Lung (tissue), 12 donors: ENCODE data around the gene DIP2C. TPM values are rescaled to one million over a fixed set of nuclear protein-coding genes. Genes with fewer than 3 reads are reported as not detected.
A peak's percentile ranks its signal among the peaks of the same experiment; 100 is the strongest.

Experiments used
- ATAC-seq: fragments of 200-7000 bp; cut with Tn5 transposase; one replicate; pipeline ENCODE4 v1.9.1; 2020; ENCODE audit warnings: moderate number of reproducible peaks; ENCODE audit not compliant: insufficient read depth, low FRiP score
- DNase-seq, 3 donors: peaks; one replicate each; pipeline ENCODE4 v3.0.0-alpha.2; 2013 to 2017
- H3K27ac ChIP-seq, 2 donors: one replicate each; pipeline ENCODE4 v1.5.1; 2013; ENCODE audit warnings: mild to moderate bottlenecking in 2 of 2, moderate library complexity in 2 of 2, control low read depth in 1 of 2, inconsistent platforms in 1 of 2, low read depth in 1 of 2, low read length in 1 of 2
- H3K27me3 ChIP-seq, 3 donors: one replicate each; pipeline ENCODE4 v1.5.1; 2013; ENCODE audit warnings: low read length in 2 of 3; ENCODE audit not compliant: control insufficient read depth in 3 of 3, insufficient read depth in 3 of 3
- H3K36me3 ChIP-seq, 4 donors: one replicate each; pipeline ENCODE4 v1.5.1; 2013; ENCODE audit warnings: low read length in 4 of 4, mild to moderate bottlenecking in 1 of 4, moderate library complexity in 1 of 4; ENCODE audit not compliant: control insufficient read depth in 4 of 4, insufficient read depth in 4 of 4
- H3K4me1 ChIP-seq, 5 donors: one replicate each; pipeline ENCODE4 v1.5.1; 2013; ENCODE audit warnings: low read length in 5 of 5, mild to moderate bottlenecking in 2 of 5, moderate library complexity in 1 of 5; ENCODE audit not compliant: control insufficient read depth in 5 of 5, insufficient read depth in 5 of 5
- H3K4me3 ChIP-seq: one replicate; pipeline ENCODE4 v1.5.1; 2013; ENCODE audit warnings: mild to moderate bottlenecking, control low read depth, moderate library complexity
- H3K9ac ChIP-seq, 2 donors: one replicate each; pipeline ENCODE4 v1.5.1; 2013; ENCODE audit warnings: low read length in 2 of 2, control low read depth in 1 of 2; ENCODE audit not compliant: insufficient read depth in 1 of 2
- H3K9me3 ChIP-seq, 4 donors: one replicate each; pipeline ENCODE4 v1.5.1; 2013; ENCODE audit warnings: low read length in 3 of 4, mild to moderate bottlenecking in 1 of 4, moderate library complexity in 1 of 4; ENCODE audit not compliant: control insufficient read depth in 4 of 4, insufficient read depth in 3 of 4
- WGBS, 2 donors: extraction: QIAGEN DNeasy Blood & Tissue Kit; methylation state at CpG; one replicate each; pipeline ENCODE4 v1.1.7; 2013; 5-methylcytosine and 5-hydroxymethylcytosine counted together
- polyA plus RNA-seq, 2 donors: library from polyadenylated mRNA; stranded (reverse); fragments of 200-250 nt; gene quantifications; one replicate each; pipeline ENCODE4 v1.2.1, GENCODE V29; 2013
- total RNA-seq, 2 donors: library from RNA; depleted of rRNA in 1 of 2; stranded (reverse); fragments of >200 nt in 1 of 2; gene quantifications; one replicate each; pipeline ENCODE4 v1.2.1, GENCODE V29; 2014 to 2021
- TF ChIP-seq, protein P1 (sequence below): IDR thresholded peaks from 2 replicates; pipeline ENCODE4 v1.5.1; 2012; ENCODE audit warnings: mild to moderate bottlenecking; ENCODE audit errors: control extremely low read depth, extremely low read depth
- donor health status: control.
- donor health status: control.
- donor health status: Bipolar disorder and iron deficiency.
- donor health status: healthy.
- donor health status: DM: yes; HTN: yes; CAD: no.

DIP2C gene
- total and polyA plus RNA-seq, 4 donors, result 3.6 to 20.0 (median 9.5) TPM

GRCh38 chr10:652233-652632, 37.2 kb downstream of the DIP2C start:
- H3K27ac ChIP-seq, result no peak overlapping the region
- no peak overlapping the region for H3K4me3 ChIP-seq
- no peaks in the 10 kb centered on the region for H3K9me3 ChIP-seq
- WGBS, 2 donors, result 95 to 98% methylated on average over 15 of the region's 15 CpGs
- DNase-seq (no peak), ATAC-seq (no peak)
- H3K9ac ChIP-seq, result no peak overlapping the region
- TF ChIP-seq, protein P1, sequence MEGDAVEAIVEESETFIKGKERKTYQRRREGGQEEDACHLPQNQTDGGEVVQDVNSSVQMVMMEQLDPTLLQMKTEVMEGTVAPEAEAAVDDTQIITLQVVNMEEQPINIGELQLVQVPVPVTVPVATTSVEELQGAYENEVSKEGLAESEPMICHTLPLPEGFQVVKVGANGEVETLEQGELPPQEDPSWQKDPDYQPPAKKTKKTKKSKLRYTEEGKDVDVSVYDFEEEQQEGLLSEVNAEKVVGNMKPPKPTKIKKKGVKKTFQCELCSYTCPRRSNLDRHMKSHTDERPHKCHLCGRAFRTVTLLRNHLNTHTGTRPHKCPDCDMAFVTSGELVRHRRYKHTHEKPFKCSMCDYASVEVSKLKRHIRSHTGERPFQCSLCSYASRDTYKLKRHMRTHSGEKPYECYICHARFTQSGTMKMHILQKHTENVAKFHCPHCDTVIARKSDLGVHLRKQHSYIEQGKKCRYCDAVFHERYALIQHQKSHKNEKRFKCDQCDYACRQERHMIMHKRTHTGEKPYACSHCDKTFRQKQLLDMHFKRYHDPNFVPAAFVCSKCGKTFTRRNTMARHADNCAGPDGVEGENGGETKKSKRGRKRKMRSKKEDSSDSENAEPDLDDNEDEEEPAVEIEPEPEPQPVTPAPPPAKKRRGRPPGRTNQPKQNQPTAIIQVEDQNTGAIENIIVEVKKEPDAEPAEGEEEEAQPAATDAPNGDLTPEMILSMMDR, result no peak
- H3K4me1 ChIP-seq, result peaks cover 0 to 27% (median 19%) of the 10 kb centered on the region in 5 donors
- H3K36me3 ChIP-seq, result no peaks in the 10 kb centered on the region
- no peaks in the 10 kb centered on the region for H3K27me3 ChIP-seq

DNA sequence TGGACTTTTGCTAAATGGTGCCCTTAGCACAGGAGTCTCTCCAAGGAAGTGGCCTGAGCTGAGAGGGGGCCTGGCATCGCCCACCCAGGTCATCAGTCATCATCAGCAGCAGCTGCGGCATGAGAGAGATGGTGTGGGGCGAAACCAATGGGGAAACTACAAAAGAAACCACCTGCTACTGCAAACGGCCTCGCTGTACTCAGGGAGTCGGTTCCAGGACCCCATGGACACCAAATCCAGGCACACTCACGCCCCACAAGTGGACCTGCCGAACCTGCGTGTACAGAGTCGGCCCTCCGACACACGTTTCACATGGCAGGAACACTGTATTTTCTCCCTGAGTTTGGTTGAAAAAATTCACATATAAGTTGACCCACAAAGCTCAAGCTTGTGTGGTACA, 37.8 kb downstream of the DIP2C start:
- Histone ChIP-seq H3K27ac (no peak overlapping the region), H3K27me3 (no peaks in the 10 kb centered on the region), H3K9ac (no peak overlapping the region), H3K36me3 (no peaks in the 10 kb centered on the region), H3K9me3 (no peaks in the 10 kb centered on the region), H3K4me3 (no peak overlapping the region), H3K4me1 (peaks cover 0 to 27% (median 19%) of the 10 kb centered on the region in 5 donors)
- 94 to 95% methylated on average over 12 of the region's 12 CpGs for WGBS, 2 donors
- ATAC-seq (no peak), DNase-seq (no peak)
- TF ChIP-seq, protein P1, result no peak

- DNase-seq (no peak), ATAC-seq (no peak)
- no peaks in the 10 kb centered on the region for H3K27me3 ChIP-seq
- peaks cover 0 to 27% (median 19%) of the 10 kb centered on the region in 5 donors for H3K4me1 ChIP-seq
- H3K27ac ChIP-seq, result peak overlapping the region in 1 of 2 donors; percentile 30
- 85 to 90% methylated on average over 20 of the region's 20 CpGs for WGBS, 2 donors
- H3K4me3 ChIP-seq, result no peak overlapping the region
- no peak overlapping the region for H3K9ac ChIP-seq
- H3K9me3 ChIP-seq, result peaks cover 0 to 2% (median 0%) of the 10 kb centered on the region in 4 donors
- no peaks in the 10 kb centered on the region for H3K36me3 ChIP-seq
- TF ChIP-seq, protein P1, result no peak
Measured at GRCh38 chr10:650886-651615, 38.4 kb downstream of the DIP2C start.
